Left ventricle myocardium superior (tissue), 1 donor: Measurements from ENCODE around the gene MEGF6. TPM values are rescaled to one million over a fixed set of nuclear protein-coding genes. Genes with fewer than 3 reads are reported as not detected.
A peak's percentile ranks its signal among the peaks of the same experiment; 100 is the strongest.

Experiments
- ATAC-seq: fragments of 200-7000 bp; cut with Tn5 transposase; one replicate; pipeline ENCODE4 v1.9.1; 2020; ENCODE audit warnings: mild to moderate bottlenecking, moderate library complexity
- DNase-seq: peaks from one replicate; pipeline ENCODE4 v3.0.0-alpha.2; 2020
- intact Hi-C: fragments of 100-400 bp; cut with micrococcal nuclease; formaldehyde crosslinking; loops from one replicate; pipeline ENCODE4 v1.11.0; 2022
- total RNA-seq: library from RNA; stranded (reverse); fragmentation: NEBNext Ultra II Directional; extraction: Animal tissue kit (Norgen Biotek cat#: 25700); gene quantifications from one replicate; pipeline ENCODE4 v1.2.1, GENCODE V29; 2021
- donor health status: DM: no; HTN: yes; CAD: no; lungs with severe emphysema.

Gene MEGF6
- total RNA-seq, 1 donor from 2014 or later, result 11.6 TPM

GRCh38 chr1:3504151-3504821 lies 107.0 kb downstream of the MEGF6 start:
- intact Hi-C loops, result no loop called here
- ATAC-seq (peak; percentile 23), DNase-seq (peak; percentile 69)

GRCh38 chr1:3503525-3503886 lies 107.8 kb downstream of the MEGF6 start:
- no peak for DNase-seq
- ATAC-seq, result no peak
- intact Hi-C loops, result no loop called here

- ATAC-seq (no peak), DNase-seq (no peak)
- intact Hi-C loops, result no loop called here
These were observed 108.4 kb downstream of the MEGF6 start for GRCh38 chr1:3502641-3503524.

DNA sequence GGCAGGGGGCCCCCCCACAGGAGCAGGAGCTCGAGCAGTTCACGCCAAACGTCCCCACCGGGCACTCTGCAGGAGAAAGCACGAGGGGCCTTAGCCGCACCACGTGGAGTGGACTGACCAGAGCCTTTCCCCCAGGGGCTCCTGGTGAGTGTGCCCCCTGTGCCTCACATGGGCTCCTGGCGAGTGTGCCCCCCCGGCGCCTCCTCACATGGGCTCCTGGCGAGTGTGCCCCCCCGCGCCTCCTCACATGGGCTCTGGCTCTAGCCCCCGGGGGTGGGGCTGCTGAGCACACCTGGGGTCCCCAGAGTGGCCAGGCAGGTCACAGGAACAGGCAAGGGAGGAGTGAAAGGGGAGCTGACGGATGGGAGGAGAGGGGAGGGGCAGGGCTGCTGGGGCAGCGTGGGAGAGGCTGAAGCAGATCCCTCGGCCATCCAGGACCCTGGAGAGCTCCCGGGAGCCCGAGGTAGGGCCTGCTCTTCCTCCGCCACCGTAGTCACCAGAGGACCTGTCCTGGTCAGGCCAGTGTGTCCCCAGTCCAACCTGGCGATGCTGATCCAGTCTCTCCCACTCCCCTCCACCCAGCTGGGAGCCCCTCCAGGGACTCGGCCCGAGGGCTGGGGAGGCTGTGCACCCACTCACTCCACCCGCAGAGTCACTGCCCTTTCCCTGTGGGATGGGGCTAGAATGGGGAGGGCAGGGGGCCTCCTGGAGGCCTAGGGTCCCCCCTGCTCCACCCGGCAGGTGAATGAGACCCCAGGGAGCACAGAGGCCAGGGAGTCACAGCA lies 109.3 kb downstream of the MEGF6 start:
- DNase-seq (peak; percentile 67), ATAC-seq (peak; percentile 75)

DNA sequence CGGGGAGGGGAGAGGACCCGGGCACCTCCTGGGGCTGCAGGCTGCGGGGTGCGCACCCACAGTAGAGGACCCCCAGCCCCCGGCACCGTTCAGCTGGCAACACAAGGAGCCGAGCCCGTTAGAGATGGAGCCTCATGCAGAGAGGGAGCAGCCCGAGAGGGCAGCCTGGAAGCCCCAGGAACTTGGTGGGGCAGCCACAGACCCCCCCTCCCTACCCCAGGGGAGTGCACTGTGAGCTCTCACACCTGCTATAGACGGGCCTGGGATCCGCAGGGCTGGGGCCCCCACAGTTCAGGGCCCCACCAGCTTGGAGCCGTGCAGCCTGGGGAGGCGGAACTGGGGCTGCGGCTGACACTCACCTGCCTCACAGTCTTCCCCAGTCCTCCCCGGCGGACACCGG lies 109.9 kb downstream of the MEGF6 start:
- intact Hi-C loops, result no loop called here

More for the DNA sequence above, 109.3 kb downstream of the MEGF6 start:
- intact Hi-C loops, result no loop called here

GRCh38 chr1:3500265-3500835 lies 111.0 kb downstream of the MEGF6 start:
- DNase-seq (no peak), ATAC-seq (no peak)
- intact Hi-C loops, result no loop called here

More for the DNA sequence above, 109.9 kb downstream of the MEGF6 start:
- DNase-seq, result no peak
- no peak for ATAC-seq

- no peak for ATAC-seq
- DNase-seq, result no peak
- intact Hi-C loops, result no loop called here
These were observed 111.7 kb downstream of the MEGF6 start for GRCh38 chr1:3499611-3500010.

- intact Hi-C loops, result no loop called here
- ATAC-seq (no peak), DNase-seq (no peak)
These were observed 112.3 kb downstream of the MEGF6 start for GRCh38 chr1:3498986-3499385.

GRCh38 chr1:3498246-3498930 lies 112.9 kb downstream of the MEGF6 start:
- DNase-seq (no peak), ATAC-seq (no peak)
- intact Hi-C loops, result no loop called here

DNA sequence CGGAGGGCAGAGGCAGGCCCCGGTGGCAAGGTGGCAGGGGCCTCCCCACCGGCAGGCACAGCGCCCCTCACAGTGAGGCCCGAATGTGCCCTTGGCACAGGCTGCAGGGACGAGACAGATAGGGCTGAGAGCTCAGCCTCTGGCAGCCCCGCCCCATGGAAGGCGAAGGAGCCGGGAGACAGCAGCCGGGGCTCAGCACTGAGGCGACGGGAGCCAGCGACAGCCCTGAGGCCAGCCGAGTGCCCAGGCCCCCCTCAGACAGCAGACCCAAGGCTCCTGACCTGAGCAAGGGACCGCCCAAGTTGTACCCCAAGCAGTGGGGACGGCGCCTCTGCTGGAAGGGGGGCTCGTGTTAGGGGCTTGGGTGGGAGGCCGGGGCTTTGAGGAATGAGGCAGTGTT lies 113.8 kb downstream of the MEGF6 start:
- ATAC-seq (no peak), DNase-seq (no peak)
- intact Hi-C loops, result no loop called here

DNA sequence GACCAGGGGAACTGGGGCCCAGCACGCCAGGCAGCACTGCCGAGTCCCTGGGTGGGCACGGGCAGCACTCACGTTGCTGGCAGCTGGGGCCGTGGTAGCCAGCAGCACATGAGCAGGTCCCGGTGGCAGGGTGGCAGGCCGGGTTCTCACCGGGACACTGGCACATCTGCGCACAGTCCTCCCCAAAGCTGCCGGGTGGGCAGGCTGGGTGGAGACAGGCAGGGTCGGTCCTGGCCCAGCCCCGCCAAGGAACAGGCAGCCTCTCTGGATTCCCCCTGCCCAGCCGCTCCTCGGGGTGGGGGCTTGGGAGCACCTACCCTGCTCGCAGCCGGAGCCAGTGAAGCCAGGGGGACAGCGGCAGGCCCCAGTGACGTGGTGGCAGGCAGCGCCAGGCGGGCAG lies 114.4 kb downstream of the MEGF6 start:
- intact Hi-C loops, result no loop called here
- ATAC-seq (no peak), DNase-seq (no peak)

- DNase-seq (no peak), ATAC-seq (no peak)
- intact Hi-C loops, result no loop called here
These were observed 115.2 kb downstream of the MEGF6 start for GRCh38 chr1:3495776-3496745.

DNA sequence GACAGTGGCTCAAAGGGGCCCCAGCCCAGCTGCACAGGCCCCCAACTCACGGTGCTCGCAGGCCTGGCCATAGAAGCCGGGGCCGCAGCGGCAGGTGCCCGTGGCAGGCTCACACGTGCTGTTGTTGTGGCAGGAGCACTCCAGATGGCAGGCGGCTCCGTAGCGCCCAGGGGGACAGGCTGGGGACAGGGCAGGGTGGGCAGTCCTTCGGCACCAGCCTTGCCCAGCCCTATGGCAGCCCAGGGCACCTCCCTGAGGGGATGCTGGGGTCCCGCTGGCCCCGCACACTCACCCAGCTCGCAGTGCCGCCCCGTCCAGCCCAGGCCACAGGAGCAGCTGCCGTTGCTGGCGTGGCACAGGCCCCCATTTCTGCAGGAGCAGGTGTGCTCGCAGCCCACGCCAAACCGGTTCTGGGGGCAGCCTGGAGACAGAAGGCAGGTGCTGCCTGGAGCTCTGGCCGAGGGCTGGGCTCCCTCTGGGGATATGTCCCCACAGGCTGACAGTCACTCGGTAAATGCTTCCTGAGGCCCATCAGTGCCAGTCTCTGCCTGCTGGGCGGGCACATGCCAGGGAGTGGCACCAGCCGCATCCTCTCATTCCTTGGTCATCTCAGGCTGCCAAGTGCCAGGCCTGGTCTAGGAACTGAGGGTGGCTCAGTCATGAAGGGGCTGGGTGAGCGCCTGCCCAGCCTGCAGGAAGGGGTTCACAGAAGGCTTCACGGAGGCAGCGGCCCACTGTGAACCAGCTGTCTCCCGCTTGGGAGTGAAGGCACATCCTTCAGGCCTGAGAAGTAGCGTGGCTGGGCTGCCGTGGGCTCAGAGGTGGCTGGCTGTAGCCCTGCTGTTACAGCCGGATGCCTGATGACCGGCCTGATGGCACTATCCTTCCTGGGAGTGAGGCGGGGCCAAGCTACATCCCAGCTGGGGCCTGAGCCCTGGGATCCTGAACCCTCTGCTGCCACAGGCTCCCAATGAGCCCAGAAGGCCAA lies 116.7 kb downstream of the MEGF6 start:
- DNase-seq (no peak), ATAC-seq (no peak)
- intact Hi-C loops, result loop anchor here (5.0 kb wide), 1 partner anchor 123 kb away; no protein-coding TSS in a partner anchor

DNA sequence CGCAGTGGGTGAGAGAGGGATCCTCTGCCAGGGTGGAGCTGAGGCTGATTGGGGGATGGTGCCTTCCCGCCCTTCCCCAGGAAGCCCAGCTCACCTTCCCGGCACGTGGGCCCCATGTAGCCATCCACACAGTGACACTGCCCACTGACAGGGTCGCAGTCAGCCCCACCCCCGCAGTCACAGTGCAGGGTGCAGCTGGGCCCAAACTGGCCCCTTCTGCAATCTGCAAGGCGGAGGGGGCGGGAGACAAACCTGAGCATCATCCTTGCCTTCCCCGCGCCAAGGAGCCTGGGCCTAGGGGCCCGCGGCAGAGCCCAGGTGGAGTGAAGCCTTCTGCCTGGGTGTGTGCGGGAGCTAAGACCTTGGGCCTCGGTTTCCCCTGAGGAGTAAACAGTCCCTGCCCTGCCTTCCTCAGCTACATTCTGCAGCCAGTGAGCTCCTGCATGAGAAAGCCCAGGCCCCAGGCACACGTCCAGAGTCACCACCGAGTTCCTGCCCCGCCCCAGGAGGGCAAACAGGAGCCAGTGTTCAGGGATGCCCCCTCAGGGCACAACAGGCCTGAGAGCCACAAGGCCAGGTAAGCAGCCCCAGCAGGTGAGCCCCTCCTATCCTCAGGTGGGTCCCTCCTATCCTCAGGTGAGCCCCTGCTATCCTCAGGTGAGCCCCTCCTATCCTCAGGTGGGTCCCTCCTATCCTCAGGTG lies 118.6 kb downstream of the MEGF6 start:
- intact Hi-C loops, result loop anchor here (5.0 kb wide), 1 partner anchor 125 kb away; no protein-coding TSS in a partner anchor
- ATAC-seq (no peak), DNase-seq (no peak)

GRCh38 chr1:3491291-3492246 lies 119.7 kb downstream of the MEGF6 start:
- DNase-seq (peak; percentile 87), ATAC-seq (peak; percentile 85)
- intact Hi-C loops, result loop anchor here (5.0 kb wide), 1 partner anchor 126 kb away; no protein-coding TSS in a partner anchor
